MCF 10A (cell line): ENCODE data around the gene KCNMB2. TPM values are rescaled to one million over a fixed set of nuclear protein-coding genes. Genes with fewer than 3 reads are reported as not detected.

Experiments
- BruUV-seq: library from RNA; stranded (reverse); fragments of 400-500 nt; replicated peaks from 2 replicates; lab custom pipeline; 2021; lab: Mats Ljungman, UMichigan
- CTCF ChIA-PET: fragments of 300-600 bp; sonication (Branson Sonifier 250); formaldehyde crosslinking; extraction: SDS; loops from one replicate; lab custom pipeline; 2021; ENCODE audit warnings: antibody characterized with exemption, inconsistent platforms; lab: Yijun Ruan, JAX
- POLR2A ChIA-PET: fragments of 300-600, 350-650 bp; sonication (Branson Sonifier 250); formaldehyde crosslinking; extraction: SDS; loops from one replicate; lab custom pipeline; 2020; ENCODE audit warnings: antibody characterized with exemption, inconsistent platforms; lab: Yijun Ruan, JAX
- DNase-seq: peaks from one replicate; pipeline ENCODE4 v3.0.0-alpha.2; 2018; ENCODE audit not compliant: unreplicated experiment
- H3K27ac Mint-ChIP-seq: one replicate; pipeline ENCODE4 v1.8.0; 2022; ENCODE audit warnings: mild to moderate bottlenecking, low read depth, mixed read lengths; ENCODE audit not compliant: unreplicated experiment
- H3K27me3 Mint-ChIP-seq: one replicate; pipeline ENCODE4 v1.8.0; 2022; ENCODE audit warnings: mixed read lengths; ENCODE audit not compliant: insufficient read depth, unreplicated experiment
- H3K36me3 Mint-ChIP-seq: one replicate; pipeline ENCODE4 v1.8.0; 2022; ENCODE audit warnings: mild to moderate bottlenecking, moderate library complexity, mixed read lengths; ENCODE audit not compliant: insufficient read depth, unreplicated experiment
- H3K4me1 Mint-ChIP-seq: one replicate; pipeline ENCODE4 v1.8.0; 2022; ENCODE audit warnings: mixed read lengths; ENCODE audit not compliant: insufficient read depth, unreplicated experiment
- H3K4me3 Mint-ChIP-seq: one replicate; pipeline ENCODE4 v1.8.0; 2022; ENCODE audit warnings: mild to moderate bottlenecking, moderate library complexity, mixed read lengths; ENCODE audit not compliant: unreplicated experiment
- H3K9me3 Mint-ChIP-seq: one replicate; pipeline ENCODE4 v1.8.0; 2022; ENCODE audit warnings: mixed read lengths; ENCODE audit not compliant: unreplicated experiment
- intact Hi-C: fragments of 100-400 bp; cut with micrococcal nuclease; formaldehyde crosslinking; loops from 2 replicates; pipeline ENCODE4 v1.14.1; 2022
- total RNA-seq: library from RNA; stranded (reverse); gene quantifications from 2 replicates; pipeline ENCODE4 v1.2.3, GENCODE V29; 2022
- TF ChIP-seq, protein P1 (sequence below): fragments of 200-600 bp; IDR thresholded peaks from one replicate; pipeline ENCODE4 v1.8.0; 2022; ENCODE audit warnings: antibody characterized with exemption, mild to moderate bottlenecking; ENCODE audit not compliant: unreplicated experiment

The KCNMB2 gene
- total RNA-seq, 1 experiment from 2014 or later = not detected

DNA sequence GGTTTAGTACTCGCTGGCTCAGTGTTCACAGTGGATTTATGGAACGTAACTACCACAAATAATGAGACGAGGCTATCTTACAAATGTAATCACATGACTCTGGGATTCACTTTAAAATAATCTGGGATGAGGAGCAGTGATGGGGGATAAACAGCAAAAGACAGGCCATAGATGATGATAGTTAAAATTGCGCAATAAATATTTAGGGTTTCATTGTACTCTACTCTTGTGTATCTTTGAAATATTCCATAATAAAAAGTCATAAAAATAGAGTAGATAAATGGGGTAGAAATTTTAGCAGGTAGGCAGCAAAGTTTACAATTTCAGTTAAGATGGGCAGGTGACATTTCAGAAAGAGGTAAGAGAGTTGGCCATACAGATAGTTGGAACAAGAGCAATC lies 196.6 kb downstream of the KCNMB2 start:
- TF ChIP-seq, protein P1, sequence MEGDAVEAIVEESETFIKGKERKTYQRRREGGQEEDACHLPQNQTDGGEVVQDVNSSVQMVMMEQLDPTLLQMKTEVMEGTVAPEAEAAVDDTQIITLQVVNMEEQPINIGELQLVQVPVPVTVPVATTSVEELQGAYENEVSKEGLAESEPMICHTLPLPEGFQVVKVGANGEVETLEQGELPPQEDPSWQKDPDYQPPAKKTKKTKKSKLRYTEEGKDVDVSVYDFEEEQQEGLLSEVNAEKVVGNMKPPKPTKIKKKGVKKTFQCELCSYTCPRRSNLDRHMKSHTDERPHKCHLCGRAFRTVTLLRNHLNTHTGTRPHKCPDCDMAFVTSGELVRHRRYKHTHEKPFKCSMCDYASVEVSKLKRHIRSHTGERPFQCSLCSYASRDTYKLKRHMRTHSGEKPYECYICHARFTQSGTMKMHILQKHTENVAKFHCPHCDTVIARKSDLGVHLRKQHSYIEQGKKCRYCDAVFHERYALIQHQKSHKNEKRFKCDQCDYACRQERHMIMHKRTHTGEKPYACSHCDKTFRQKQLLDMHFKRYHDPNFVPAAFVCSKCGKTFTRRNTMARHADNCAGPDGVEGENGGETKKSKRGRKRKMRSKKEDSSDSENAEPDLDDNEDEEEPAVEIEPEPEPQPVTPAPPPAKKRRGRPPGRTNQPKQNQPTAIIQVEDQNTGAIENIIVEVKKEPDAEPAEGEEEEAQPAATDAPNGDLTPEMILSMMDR = no peak
- no peaks in the 10 kb centered on the region for H3K36me3 Mint-ChIP-seq
- DNase-seq = no peak
- H3K4me1 Mint-ChIP-seq = peaks cover 13% of the 10 kb centered on the region
- no peaks in the 10 kb centered on the region for H3K9me3 Mint-ChIP-seq
- ChIA-PET POLR2A (no interaction called here), CTCF (no interaction called here)
- intact Hi-C loops = no loop called here
- H3K27me3 Mint-ChIP-seq = no peaks in the 10 kb centered on the region
- H3K27ac Mint-ChIP-seq = no peak overlapping the region
- no peak overlapping the region for H3K4me3 Mint-ChIP-seq
- no TSS peak for BruUV-seq

DNA sequence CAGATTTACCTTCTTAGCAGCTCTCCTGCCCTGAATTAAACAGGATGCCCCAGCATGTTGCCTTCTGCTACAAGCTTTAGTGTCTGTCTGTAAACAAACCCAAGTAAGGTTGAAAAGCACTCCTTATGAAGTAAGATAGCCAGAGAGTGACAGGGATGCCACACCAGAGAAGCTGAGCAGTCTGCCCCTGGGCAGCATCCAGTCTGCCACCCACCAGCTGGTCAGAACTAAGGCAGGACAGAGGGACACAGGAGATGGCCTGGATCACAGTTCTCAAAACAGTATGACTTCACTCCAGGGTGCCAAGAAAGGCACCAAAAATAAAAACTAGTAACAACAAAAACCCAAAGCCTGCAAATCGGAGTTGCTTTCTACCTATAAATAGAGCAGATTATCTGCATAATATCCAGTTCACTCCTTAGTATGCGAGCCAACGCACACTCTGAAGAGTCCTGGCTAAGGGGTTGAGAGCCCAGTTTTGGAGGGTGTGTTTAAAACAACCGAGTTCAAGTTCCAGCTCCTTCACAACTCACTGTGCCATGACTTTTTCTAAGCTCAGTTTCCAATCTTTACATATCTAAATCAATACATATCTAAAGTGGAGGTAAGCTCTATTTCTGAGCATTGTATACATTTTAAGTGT lies 198.9 kb downstream of the KCNMB2 start:
- ChIA-PET CTCF (interaction anchor here (0.6 kb wide), 2 partner anchors 291 to 1171 kb away, joined by 3 to 5 read pairs; no protein-coding TSS in a partner anchor), POLR2A (no interaction called here)
- Mint-ChIP-seq H3K27me3 (no peaks in the 10 kb centered on the region), H3K9me3 (no peaks in the 10 kb centered on the region), H3K4me1 (peaks cover 13% of the 10 kb centered on the region), H3K4me3 (no peak overlapping the region), H3K27ac (no peak overlapping the region), H3K36me3 (no peaks in the 10 kb centered on the region)
- TF ChIP-seq, protein P1 = no peak
- no peak for DNase-seq
- BruUV-seq = no TSS peak
- intact Hi-C loops = no loop called here

DNA sequence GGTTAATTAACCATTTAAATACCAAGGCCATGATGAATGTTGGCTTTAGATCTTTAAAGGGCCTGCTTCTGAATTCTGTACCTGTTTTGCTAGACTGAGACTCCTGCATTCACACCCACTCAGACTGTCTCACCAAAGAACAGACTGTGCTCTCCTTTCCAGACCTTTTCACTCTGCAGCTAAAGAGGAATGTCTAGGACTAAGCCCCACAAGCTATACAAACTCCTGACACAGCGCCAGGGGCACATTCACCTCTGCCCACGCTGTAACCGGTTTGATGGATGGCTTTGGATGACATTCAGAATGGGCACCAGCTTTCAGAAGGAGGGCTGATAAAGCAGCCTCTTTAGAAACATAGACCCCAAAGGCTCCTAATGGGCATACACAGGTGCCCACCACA lies 200.1 kb downstream of the KCNMB2 start:
- TF ChIP-seq, protein P1 = no peak
- no TSS peak for BruUV-seq
- H3K27me3 Mint-ChIP-seq = no peaks in the 10 kb centered on the region
- H3K27ac Mint-ChIP-seq = peak overlapping the region; percentile 35
- peak; percentile 25 for DNase-seq
- H3K9me3 Mint-ChIP-seq = no peaks in the 10 kb centered on the region
- H3K4me3 Mint-ChIP-seq = no peak overlapping the region
- no peaks in the 10 kb centered on the region for H3K36me3 Mint-ChIP-seq
- ChIA-PET POLR2A (interaction anchor here (0.7 kb wide), 1 partner anchor 13 kb away, joined by 3 read pairs; no protein-coding TSS in a partner anchor), CTCF (no interaction called here)
- peaks cover 13% of the 10 kb centered on the region for H3K4me1 Mint-ChIP-seq
- intact Hi-C loops = no loop called here

DNA sequence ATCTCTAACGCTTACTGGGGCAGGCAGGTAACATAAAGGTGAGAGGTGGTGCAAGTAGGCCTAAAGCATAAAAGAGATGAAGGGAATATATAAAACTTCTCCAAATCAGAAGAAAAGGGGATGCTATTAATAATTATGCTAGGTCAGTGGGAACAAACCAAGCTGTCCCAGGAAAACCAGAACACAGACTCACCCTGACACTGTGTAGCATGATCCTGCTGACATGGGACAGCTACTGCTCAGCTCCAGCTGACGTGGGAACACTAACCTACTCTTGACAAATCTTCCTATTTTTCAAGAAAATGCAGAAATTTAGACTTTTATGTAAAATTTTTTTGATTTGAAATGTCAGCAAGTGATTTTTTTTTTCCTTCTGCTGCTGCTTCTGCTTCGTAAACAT lies 203.5 kb downstream of the KCNMB2 start:
- intact Hi-C loops = no loop called here
- CTCF ChIA-PET = interaction anchor here (0.7 kb wide), 1 partner anchor 361 kb away, joined by 3 read pairs; no protein-coding TSS in a partner anchor
- Mint-ChIP-seq H3K4me1 (peaks cover 13% of the 10 kb centered on the region), H3K36me3 (no peaks in the 10 kb centered on the region), H3K27me3 (no peaks in the 10 kb centered on the region), H3K4me3 (no peak overlapping the region), H3K27ac (no peak overlapping the region), H3K9me3 (no peaks in the 10 kb centered on the region)
- POLR2A ChIA-PET = no interaction called here
- no TSS peak for BruUV-seq
- DNase-seq = no peak
- TF ChIP-seq, protein P1 = no peak
